GM18870 (cell line): ENCODE measurements around the gene ADGRG7.
A peak's percentile ranks its signal among the peaks of the same experiment; 100 is the strongest.
"Not testable (repeated sequence)": the region's sequence is repeated elsewhere in the genome, so short reads cannot be mapped to it uniquely, and the experiment has no call there.

Source experiments
- ATAC-seq: cut with Tn5 transposase; IDR thresholded peaks from one replicate; pipeline ENCODE4 v1.9.1; 2021; ENCODE audit warnings: moderate library complexity; ENCODE audit not compliant: unreplicated experiment

Gene ADGRG7

GRCh38 chr3:100641471-100642032 lies 32.2 kb downstream of the ADGRG7 start:
- peak; percentile 91 for ATAC-seq

- no peak for ATAC-seq
These were observed 36.5 kb downstream of the ADGRG7 start for GRCh38 chr3:100645913-100646312.

- ATAC-seq, result no peak
These were observed 37.8 kb downstream of the ADGRG7 start for GRCh38 chr3:100647171-100647570.

GRCh38 chr3:100647657-100648056 lies 38.3 kb downstream of the ADGRG7 start:
- no peak for ATAC-seq

GRCh38 chr3:100650651-100651619 lies 41.5 kb downstream of the ADGRG7 start:
- ATAC-seq, result peak; percentile 96

GRCh38 chr3:100653604-100654294 lies 44.3 kb downstream of the ADGRG7 start:
- ATAC-seq, result no peak

GRCh38 chr3:100656945-100657344 lies 47.5 kb downstream of the ADGRG7 start:
- no peak for ATAC-seq

- ATAC-seq, result not testable (repeated sequence)
These were observed 51.9 kb downstream of the ADGRG7 start for GRCh38 chr3:100661294-100661693.

- no peak for ATAC-seq
These were observed 52.9 kb downstream of the ADGRG7 start for GRCh38 chr3:100662113-100662823.

GRCh38 chr3:100665230-100665629 lies 55.8 kb downstream of the ADGRG7 start:
- no peak for ATAC-seq

- not testable (repeated sequence) for ATAC-seq
These were observed 57.3 kb downstream of the ADGRG7 start for GRCh38 chr3:100666699-100667098.

- ATAC-seq, result not testable (repeated sequence)
These were observed 57.9 kb downstream of the ADGRG7 start for GRCh38 chr3:100667316-100667715.

- not testable (repeated sequence) for ATAC-seq
These were observed 61.6 kb downstream of the ADGRG7 start for GRCh38 chr3:100670995-100671394.

- no peak for ATAC-seq
These were observed 72.1 kb downstream of the ADGRG7 start for GRCh38 chr3:100681496-100681895.

GRCh38 chr3:100682056-100682853 lies 72.9 kb downstream of the ADGRG7 start:
- no peak for ATAC-seq

- no peak for ATAC-seq
These were observed 73.7 kb downstream of the ADGRG7 start for GRCh38 chr3:100682854-100683760.

GRCh38 chr3:100693225-100693624 lies 83.8 kb downstream of the ADGRG7 start:
- ATAC-seq, result no peak

GRCh38 chr3:100695696-100696095 lies 86.3 kb downstream of the ADGRG7 start:
- ATAC-seq, result no peak

GRCh38 chr3:100696161-100696560 lies 86.8 kb downstream of the ADGRG7 start:
- ATAC-seq, result no peak
